GM12801 (cell line): ENCODE data around the gene MUC5B.

Experiments used
- TF ChIP-seq, protein P1 (sequence below): IDR thresholded peaks from one replicate; pipeline ENCODE4 v1.5.1; 2011; ENCODE audit warnings: control low read depth; ENCODE audit not compliant: insufficient read length; ENCODE audit errors: extremely low read depth

MUC5B gene

DNA sequence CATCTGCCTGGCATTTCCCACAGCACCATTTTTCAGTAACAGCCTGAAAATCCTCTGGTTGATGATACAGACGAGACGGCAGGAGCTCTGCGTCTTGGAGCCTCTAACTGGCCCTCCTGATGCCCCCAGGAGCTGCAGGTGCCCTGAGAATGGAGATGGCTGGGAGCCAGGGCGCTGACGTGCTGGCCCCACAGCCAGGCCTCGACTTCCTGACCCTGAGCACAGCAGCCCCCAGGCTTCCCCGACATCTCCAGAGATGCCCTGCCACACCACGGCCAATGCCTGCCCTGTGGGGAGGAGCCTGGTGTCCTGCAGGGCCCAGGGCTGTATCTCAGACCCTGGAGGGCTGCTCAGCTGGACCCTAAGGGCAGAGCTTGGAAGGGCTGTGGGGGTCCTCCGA is 65.1 kb downstream of the MUC5B start:
- TF ChIP-seq, protein P1, sequence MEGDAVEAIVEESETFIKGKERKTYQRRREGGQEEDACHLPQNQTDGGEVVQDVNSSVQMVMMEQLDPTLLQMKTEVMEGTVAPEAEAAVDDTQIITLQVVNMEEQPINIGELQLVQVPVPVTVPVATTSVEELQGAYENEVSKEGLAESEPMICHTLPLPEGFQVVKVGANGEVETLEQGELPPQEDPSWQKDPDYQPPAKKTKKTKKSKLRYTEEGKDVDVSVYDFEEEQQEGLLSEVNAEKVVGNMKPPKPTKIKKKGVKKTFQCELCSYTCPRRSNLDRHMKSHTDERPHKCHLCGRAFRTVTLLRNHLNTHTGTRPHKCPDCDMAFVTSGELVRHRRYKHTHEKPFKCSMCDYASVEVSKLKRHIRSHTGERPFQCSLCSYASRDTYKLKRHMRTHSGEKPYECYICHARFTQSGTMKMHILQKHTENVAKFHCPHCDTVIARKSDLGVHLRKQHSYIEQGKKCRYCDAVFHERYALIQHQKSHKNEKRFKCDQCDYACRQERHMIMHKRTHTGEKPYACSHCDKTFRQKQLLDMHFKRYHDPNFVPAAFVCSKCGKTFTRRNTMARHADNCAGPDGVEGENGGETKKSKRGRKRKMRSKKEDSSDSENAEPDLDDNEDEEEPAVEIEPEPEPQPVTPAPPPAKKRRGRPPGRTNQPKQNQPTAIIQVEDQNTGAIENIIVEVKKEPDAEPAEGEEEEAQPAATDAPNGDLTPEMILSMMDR = no peak

DNA sequence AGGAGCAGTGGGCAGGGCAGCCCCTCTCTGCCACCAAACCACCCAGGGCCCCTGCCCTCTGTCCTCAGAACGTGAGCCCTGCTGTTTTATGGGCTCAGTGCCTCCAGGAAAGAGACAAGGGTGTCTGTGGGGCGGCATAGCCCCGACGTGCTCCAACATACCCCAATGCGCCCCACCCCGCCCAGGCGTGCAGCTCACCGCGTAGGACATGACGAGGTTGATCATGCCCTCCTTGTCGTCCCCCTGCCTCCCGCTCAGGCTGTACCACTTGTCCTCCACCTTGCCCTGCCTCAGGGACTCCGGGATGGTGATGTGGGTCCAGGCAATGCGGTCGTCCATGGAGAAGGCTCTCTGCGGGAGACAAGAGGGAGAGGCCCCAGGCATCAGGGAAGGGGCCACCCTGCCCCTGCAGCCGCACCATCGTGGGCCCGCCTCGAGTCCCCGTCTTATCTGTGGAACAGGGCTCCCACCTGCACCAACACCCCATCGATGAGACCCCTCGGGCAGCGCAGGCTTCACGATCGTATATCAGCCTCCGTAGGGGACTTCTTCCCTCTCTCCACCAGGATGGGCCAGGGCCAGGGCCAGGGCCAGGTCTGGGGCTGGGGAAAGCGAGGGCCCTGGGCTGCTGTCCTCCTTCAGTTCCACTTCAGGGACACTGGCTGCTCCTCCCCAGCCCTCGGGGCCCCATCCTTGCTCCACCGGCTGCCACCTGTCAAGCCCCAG is 65.7 kb downstream of the MUC5B start:
- TF ChIP-seq, protein P1 = no peak

DNA sequence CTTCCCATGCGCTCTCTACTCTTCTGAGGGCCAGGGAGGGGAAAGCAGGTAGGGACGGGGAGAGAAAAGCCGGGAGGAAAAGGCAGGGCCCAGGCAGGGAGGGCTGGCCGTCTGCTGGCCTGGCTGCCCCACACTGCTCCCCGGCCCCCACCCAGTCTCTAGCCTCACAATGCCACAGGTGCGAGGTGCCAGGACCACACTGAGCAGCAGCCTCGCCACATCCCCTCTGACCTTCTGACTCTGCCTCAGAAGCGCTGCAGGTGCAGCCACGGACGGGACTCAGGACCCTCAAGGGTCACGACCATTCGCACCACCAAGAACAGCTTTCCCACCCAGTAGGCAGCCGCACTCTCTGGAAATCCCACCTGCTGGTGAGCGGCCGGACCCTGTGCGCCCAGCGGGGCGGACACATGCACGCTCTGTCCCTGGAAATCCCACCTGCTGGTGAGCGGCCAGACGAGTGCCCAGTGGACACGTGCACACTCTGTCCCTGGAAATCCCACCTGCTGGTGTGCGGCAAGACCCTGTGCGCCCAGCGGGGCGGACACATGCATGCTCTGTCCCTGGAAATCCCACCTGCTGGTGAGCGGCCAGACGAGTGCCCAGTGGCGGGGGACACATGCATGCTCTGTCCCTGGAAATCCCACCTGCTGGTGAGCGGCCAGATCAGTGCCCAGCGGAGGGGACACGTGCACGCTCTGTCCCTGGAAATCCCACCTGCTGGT is 66.5 kb downstream of the MUC5B start:
- TF ChIP-seq, protein P1 = no peak

DNA sequence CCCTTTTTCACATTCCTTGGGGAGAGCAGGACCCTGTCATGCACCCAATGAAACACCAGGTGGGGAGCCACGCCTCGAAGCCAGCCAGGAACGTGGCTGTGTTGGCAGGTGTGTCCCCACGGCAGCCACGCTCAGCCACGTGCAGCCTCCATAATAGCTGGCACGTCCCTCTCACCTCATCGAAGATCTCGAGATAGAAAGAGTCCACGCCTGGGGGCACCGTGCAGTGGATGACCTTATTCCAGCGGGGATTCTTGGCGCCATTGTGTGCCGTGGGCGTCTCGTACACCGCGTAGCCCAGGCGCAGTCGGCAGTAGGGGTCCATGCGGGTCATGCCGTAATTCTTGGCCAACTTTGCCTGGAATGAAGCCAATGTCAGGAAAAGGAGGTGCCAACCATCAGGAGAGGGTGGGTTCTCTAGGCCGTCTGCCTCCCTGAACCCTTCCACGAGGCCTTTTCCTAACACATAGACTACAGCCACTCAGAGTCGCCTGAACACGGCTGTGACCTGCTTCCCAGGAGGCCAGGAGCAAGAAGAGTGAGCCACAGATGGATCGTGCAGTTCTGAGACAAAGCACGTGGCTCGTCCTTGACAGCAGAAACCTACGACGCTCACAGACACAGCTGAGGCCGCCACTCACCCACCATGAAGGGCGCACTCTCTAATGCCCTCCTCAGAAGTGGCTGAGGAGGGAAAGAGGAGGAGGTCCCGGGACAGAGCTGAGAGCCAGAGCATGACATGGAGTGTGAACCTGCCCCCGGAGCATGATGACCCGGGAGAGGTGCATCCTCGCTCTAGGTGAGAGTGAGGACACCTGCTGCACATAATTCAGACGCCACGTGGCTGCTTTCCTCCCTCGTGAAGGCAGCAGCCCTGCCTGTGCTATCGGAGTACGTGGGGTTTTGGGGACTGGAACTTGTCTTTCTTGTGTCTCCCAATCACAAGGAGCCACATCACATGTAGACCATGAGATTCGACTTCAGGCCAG is 67.5 kb downstream of the MUC5B start:
- TF ChIP-seq, protein P1 = no peak

DNA sequence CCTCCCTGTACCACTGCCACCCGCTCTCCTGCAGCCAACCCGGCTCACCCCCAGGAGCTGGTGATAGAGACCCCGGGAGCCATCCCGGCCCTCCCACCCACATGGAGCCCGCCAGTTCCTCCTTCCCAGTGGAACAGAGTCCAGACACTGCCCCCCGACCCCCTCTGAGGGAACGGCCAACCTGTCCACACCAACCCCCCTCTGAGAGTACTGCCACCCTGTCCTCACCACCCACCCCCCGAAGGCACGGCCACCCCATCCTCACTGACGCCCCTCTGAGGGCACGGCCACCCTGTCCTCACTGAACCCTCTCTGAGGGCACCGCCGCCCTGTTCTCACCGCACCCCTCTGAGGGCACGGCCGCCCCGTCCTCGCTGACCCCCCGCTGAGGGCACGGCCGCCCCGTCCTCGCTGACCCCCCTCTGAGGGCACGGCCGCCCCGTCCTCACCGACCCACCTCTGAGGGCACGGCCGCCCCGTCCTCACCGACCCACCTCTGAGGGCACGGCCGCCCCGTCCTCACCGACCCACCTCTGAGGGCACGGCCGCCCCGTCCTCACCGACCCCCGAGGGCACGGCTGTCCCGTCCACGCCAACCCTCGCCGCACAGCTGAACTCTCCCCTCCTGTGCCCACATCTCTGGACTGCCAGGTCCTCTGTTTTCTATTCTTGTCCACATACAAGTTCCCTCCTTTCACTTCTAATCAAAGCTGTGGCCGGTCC is 68.6 kb downstream of the MUC5B start:
- TF ChIP-seq, protein P1 = no peak

DNA sequence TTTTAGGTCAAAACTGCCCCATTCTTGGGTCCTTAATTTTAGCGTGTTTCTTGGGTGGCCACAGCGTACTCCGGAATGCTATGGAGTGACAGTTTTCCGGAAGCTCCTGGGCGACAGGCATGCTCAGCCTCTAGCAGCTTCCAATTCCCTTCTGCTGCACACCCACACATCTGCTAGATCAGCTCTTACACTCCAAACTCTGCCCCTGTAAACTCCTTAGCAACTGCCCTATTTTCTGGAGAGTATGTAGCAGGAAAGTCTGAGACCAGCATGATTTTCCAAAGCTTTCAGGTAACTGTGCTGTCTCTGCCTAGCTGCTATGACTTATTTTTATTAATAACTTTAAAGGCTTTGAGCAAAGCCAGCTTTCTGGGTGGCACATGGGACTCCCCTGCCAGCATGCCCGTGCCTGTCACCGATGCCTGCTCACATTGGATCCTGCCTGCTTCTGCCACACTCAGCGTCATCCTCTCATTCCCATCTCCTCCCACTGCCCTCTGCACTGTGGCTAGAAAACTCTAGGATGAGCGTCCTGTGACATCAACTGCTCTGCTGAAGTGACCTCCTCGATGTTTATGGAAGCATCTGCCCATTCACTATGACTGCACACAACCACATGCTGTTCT is 69.3 kb downstream of the MUC5B start:
- TF ChIP-seq, protein P1 = no peak
